Muscle layer of duodenum (tissue), 2 donors: Measurements from ENCODE around the gene RALY.

Experiments used
- H3K27ac ChIP-seq: one replicate; pipeline ENCODE4 v1.7.0; 2013; ENCODE audit warnings: mild to moderate bottlenecking, low read length
- H3K27me3 ChIP-seq: one replicate; pipeline ENCODE4 v1.7.0; 2013; ENCODE audit warnings: low read depth, mild to moderate bottlenecking, control low read depth, low read length
- H3K36me3 ChIP-seq, 2 donors: one replicate each; pipeline ENCODE4 v1.7.0; 2013; ENCODE audit warnings: low read length in 2 of 2, control low read depth in 1 of 2, mild to moderate bottlenecking in 1 of 2; ENCODE audit not compliant: insufficient read depth in 2 of 2, control insufficient read depth in 1 of 2
- H3K4me1 ChIP-seq, 2 donors: one replicate each; pipeline ENCODE4 v1.7.0; 2013; ENCODE audit warnings: low read length in 2 of 2, mild to moderate bottlenecking in 2 of 2, control low read depth in 1 of 2, moderate library complexity in 1 of 2; ENCODE audit not compliant: insufficient read depth in 2 of 2, control insufficient read depth in 1 of 2
- H3K4me3 ChIP-seq, 2 donors: one replicate each; pipeline ENCODE4 v1.7.0; 2013; ENCODE audit warnings: low read length in 2 of 2, low read depth in 1 of 2, mild to moderate bottlenecking in 1 of 2
- H3K9me3 ChIP-seq, 2 donors: one replicate each; pipeline ENCODE4 v1.7.0; 2013; ENCODE audit warnings: low read length in 2 of 2, control low read depth in 1 of 2, mild to moderate bottlenecking in 1 of 2; ENCODE audit not compliant: control insufficient read depth in 1 of 2
- donor health status: healthy.

RALY gene

GRCh38 chr20:34083137-34083536, 89.4 kb downstream of the RALY start:
- H3K9me3 ChIP-seq = no peaks in the 10 kb centered on the region
- H3K27ac ChIP-seq = peak overlapping the region; percentile 39
- no peaks in the 10 kb centered on the region for H3K27me3 ChIP-seq
- H3K4me1 ChIP-seq = peaks cover 7 to 14% of the 10 kb centered on the region in 2 donors
- H3K36me3 ChIP-seq = peaks cover 28 to 51% of the 10 kb centered on the region in 2 donors
- no peak overlapping the region for H3K4me3 ChIP-seq

- H3K4me3 ChIP-seq = no peak overlapping the region
- H3K4me1 ChIP-seq = peaks cover 7 to 14% of the 10 kb centered on the region in 2 donors
- no peaks in the 10 kb centered on the region for H3K9me3 ChIP-seq
- H3K27ac ChIP-seq = peak overlapping the region; percentile 14
- H3K36me3 ChIP-seq = peaks cover 31 to 54% of the 10 kb centered on the region in 2 donors
- H3K27me3 ChIP-seq = no peaks in the 10 kb centered on the region
Observed at GRCh38 chr20:34083781-34084180, 90.1 kb downstream of the RALY start.

GRCh38 chr20:34084227-34084923, 90.7 kb downstream of the RALY start:
- H3K27ac ChIP-seq = no peak overlapping the region
- H3K36me3 ChIP-seq = peaks cover 31 to 56% of the 10 kb centered on the region in 2 donors
- H3K4me3 ChIP-seq = no peak overlapping the region
- no peaks in the 10 kb centered on the region for H3K9me3 ChIP-seq
- peaks cover 7 to 14% of the 10 kb centered on the region in 2 donors for H3K4me1 ChIP-seq
- no peaks in the 10 kb centered on the region for H3K27me3 ChIP-seq

GRCh38 chr20:34085544-34086040, 91.9 kb downstream of the RALY start:
- Histone ChIP-seq H3K27me3 (no peaks in the 10 kb centered on the region), H3K4me3 (no peak overlapping the region)

GRCh38 chr20:34088305-34089174, 94.8 kb downstream of the RALY start:
- H3K27ac ChIP-seq = no peak overlapping the region
- peaks cover 53 to 73% of the 10 kb centered on the region in 2 donors for H3K36me3 ChIP-seq
- H3K4me1 ChIP-seq = peaks cover 0 to 6% of the 10 kb centered on the region in 2 donors
- H3K9me3 ChIP-seq = no peaks in the 10 kb centered on the region
- no peaks in the 10 kb centered on the region for H3K27me3 ChIP-seq
- no peak overlapping the region for H3K4me3 ChIP-seq

More at GRCh38 chr20:34085544-34086040, 91.9 kb downstream of the RALY start:
- Histone ChIP-seq H3K9me3 (no peaks in the 10 kb centered on the region), H3K4me1 (peaks cover 7 to 14% of the 10 kb centered on the region in 2 donors), H3K36me3 (peaks cover 36 to 61% of the 10 kb centered on the region in 2 donors), H3K27ac (no peak overlapping the region)

- Histone ChIP-seq H3K4me3 (no peak overlapping the region), H3K36me3 (peaks cover 57 to 70% of the 10 kb centered on the region in 2 donors), H3K9me3 (no peaks in the 10 kb centered on the region), H3K4me1 (no peaks in the 10 kb centered on the region), H3K27ac (no peak overlapping the region), H3K27me3 (no peaks in the 10 kb centered on the region)
Observed at GRCh38 chr20:34089175-34089479, 95.4 kb downstream of the RALY start.

GRCh38 chr20:34089655-34090345, 96.1 kb downstream of the RALY start:
- no peak overlapping the region for H3K27ac ChIP-seq
- no peaks in the 10 kb centered on the region for H3K27me3 ChIP-seq
- H3K4me3 ChIP-seq = no peak overlapping the region
- no peaks in the 10 kb centered on the region for H3K9me3 ChIP-seq
- peaks cover 61 to 72% of the 10 kb centered on the region in 2 donors for H3K36me3 ChIP-seq
- H3K4me1 ChIP-seq = no peaks in the 10 kb centered on the region

GRCh38 chr20:34090645-34091044, 96.9 kb downstream of the RALY start:
- no peaks in the 10 kb centered on the region for H3K4me1 ChIP-seq
- H3K9me3 ChIP-seq = no peaks in the 10 kb centered on the region
- H3K4me3 ChIP-seq = no peak overlapping the region
- no peaks in the 10 kb centered on the region for H3K27me3 ChIP-seq
- no peak overlapping the region for H3K27ac ChIP-seq
- H3K36me3 ChIP-seq = peaks cover 69% of the 10 kb centered on the region in 2 donors

- Histone ChIP-seq H3K9me3 (no peaks in the 10 kb centered on the region), H3K27me3 (no peaks in the 10 kb centered on the region), H3K27ac (no peak overlapping the region), H3K36me3 (peaks cover 72 to 76% of the 10 kb centered on the region in 2 donors), H3K4me3 (no peak overlapping the region), H3K4me1 (no peaks in the 10 kb centered on the region)
Observed at GRCh38 chr20:34091637-34092200, 98.0 kb downstream of the RALY start.

- Histone ChIP-seq H3K4me1 (no peaks in the 10 kb centered on the region), H3K4me3 (no peak overlapping the region), H3K9me3 (no peaks in the 10 kb centered on the region), H3K27me3 (no peaks in the 10 kb centered on the region), H3K36me3 (peaks cover 64 to 74% of the 10 kb centered on the region in 2 donors), H3K27ac (no peak overlapping the region)
Observed at GRCh38 chr20:34093895-34094294, 100.2 kb downstream of the RALY start.

GRCh38 chr20:34095825-34096224, 102.1 kb downstream of the RALY start:
- H3K4me3 ChIP-seq = no peak overlapping the region
- H3K27me3 ChIP-seq = no peaks in the 10 kb centered on the region
- H3K36me3 ChIP-seq = peaks cover 59 to 62% of the 10 kb centered on the region in 2 donors

More at GRCh38 chr20:34095825-34096224, 102.1 kb downstream of the RALY start:
- Histone ChIP-seq H3K27ac (no peak overlapping the region), H3K9me3 (no peaks in the 10 kb centered on the region), H3K4me1 (no peaks in the 10 kb centered on the region)
